DMS 273 treated with DMSO at 0.1 percent for 48 hours (cell line): Measurements from ENCODE around the gene NTN5.
"Not testable (repeated sequence)": the region's sequence is repeated elsewhere in the genome, so short reads cannot be mapped to it uniquely, and the experiment has no call there.

ENCODE experiments used
- DNase-seq: peaks from one replicate; lab custom pipeline; 2025; lab: John Stamatoyannopoulos, UW

NTN5 gene, protein sequence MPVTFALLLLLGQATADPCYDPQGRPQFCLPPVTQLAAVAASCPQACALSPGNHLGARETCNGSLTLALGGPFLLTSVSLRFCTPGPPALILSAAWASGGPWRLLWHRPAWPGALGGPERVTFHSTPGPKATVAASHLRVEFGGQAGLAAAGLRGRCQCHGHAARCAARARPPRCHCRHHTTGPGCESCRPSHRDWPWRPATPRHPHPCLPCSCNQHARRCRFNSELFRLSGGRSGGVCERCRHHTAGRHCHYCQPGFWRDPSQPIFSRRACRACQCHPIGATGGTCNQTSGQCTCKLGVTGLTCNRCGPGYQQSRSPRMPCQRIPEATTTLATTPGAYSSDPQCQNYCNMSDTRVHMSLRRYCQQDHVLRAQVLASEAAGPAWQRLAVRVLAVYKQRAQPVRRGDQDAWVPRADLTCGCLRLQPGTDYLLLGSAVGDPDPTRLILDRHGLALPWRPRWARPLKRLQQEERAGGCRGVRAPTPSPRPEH

GRCh38 chr19:48672994-48673393, at the start of gene NTN5:
NTN5 (minus strand) TSS chr19:48673017; CDS start chr19:48670986, 2,031 bp downstream.
- no peak for DNase-seq

GRCh38 chr19:48722196-48722708, 49.4 kb upstream of the NTN5 start:
- DNase-seq: no peak

- peak; percentile 98 for DNase-seq
Measured at GRCh38 chr19:48720613-48721296, 47.9 kb upstream of the NTN5 start.

DNA sequence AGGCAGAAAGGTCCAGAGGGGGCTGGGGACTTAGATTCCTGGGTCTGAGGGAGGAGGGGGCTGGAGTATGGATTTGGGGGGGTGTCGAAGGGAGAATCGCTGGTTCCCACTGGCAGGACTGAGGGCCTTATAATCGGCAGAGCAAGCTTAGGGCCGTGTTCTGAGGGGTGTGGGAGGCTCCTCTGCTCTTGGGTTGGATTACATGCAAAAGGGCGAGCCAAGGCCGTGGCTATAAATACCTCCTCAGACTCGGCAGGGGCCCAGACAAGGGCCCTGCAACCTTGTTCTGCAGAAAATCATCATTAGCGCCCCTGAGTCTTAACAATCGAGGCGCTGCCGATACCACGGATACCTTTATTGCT, 47.4 kb upstream of the NTN5 start:
- no peak for DNase-seq

- no peak for DNase-seq
Measured at GRCh38 chr19:48719263-48720171, 46.7 kb upstream of the NTN5 start, which contains the start of gene MAMSTR. MAMSTR (minus strand) TSS chr19:48719725; CDS start chr19:48719031, 694 bp downstream.

- DNase-seq: no peak
Measured at GRCh38 chr19:48718711-48719231, 46.0 kb upstream of the NTN5 start.

- not testable (repeated sequence) for DNase-seq
Measured at GRCh38 chr19:48718106-48718505, 45.3 kb upstream of the NTN5 start.

DNA sequence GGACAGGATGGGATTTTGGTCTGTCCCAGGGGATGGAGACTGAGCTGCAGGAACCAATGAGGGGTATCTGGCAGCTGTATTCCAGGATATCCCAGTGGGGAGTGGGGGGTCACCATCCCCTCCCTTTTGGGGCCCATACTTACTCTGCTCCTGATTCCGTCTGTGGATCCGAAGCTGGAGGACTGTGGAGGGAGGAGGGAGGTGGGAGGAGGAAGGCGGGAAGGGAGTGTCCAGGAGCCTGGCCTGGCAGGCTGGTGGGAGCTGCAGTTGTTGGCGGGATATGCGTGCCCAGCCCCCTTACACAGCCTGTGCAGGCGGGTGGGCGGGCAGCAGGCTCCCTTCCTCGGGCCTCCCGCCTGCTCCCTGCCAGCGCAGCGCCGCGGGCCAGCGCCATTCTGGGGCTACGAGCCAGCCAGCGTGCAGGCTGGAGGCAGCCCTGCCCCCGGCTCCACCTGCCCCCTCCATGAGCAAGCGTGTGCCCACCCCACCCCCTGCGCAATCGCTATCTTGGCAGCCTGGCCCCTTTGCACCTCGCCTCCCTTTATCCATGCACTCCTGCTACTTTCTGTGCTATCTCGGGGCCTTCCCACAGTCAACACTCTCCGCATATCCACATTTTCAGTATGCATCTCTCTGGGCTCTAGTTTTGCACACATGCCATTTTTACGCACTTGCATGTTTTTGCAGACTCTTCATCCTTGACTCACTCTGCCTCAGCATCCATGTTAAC, 43.9 kb upstream of the NTN5 start:
- peak; percentile 87 for DNase-seq

DNA sequence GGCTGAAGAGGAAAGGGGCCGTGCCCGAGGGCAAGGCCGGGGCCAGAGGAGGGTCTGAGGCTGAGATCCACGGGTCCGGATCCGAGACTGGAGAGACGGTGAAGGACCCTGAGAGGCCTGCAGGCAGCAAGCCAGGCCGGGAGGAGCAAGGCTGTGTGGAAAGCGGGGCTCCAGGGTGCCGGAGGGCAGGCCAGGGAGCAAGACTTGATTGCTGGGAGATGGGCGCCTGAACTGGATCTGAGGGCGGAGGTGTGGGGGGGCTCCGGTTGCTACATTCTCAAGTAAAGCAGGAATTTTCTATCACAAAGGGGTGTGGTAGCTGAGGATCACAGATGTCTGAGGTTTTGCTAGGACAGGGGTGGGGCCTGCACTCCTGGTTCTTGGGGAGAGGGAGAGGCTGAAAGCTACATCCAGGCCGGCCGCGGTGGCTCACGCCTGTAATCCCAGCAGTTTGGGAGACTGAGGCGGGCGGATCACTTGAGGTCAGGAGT, 42.9 kb upstream of the NTN5 start:
- peak; percentile 62 for DNase-seq

DNA sequence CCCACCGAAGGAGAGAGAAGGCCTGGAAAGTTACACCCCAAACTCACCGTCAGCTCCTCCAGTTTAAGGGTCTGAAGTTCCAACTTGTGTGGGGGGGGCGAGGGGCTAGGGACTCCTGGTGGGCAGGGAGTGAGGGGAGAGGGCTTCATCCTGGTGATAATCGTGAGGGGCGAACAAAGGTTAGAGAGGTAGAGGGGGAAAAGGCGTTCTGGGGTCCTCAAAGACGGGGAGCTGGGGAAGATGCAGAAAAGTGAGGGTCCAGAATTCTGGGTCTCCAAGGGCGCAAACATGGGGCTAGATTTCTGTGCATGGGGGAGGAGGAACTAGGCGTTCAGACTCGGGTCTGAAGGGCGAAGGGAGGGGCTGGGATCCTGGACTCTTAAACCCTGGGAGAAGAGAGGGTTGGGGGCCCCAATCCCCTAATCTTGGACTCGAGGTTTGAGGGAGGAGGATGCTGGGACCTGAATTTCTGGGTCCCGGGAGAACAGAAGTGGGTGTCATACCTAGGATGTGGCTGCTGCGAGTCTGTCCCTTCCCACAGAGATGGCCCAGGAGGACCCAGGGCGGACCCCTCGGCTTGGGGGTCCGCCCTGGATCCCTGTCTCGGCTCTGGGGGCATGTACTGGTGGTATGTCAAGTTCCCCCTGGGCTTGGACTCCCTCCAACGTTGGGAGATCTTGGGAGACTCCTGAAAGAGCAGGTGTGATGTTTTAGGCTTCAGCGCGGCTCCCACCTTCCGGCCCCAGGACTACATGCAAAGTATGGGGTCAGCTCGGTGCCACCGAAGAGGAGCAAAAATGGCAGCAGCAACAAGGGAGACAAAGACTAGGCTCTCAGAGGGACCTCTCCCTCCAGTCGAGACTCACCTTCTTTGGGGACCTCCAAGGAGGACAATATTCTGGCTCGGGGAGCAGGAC, 42.2 kb upstream of the NTN5 start:
- no peak for DNase-seq

GRCh38 chr19:48713864-48714755, 41.3 kb upstream of the NTN5 start:
- DNase-seq: peak; percentile 99

- DNase-seq: no peak
Measured at GRCh38 chr19:48713041-48713863, 40.4 kb upstream of the NTN5 start.

GRCh38 chr19:48711106-48711662, 38.4 kb upstream of the NTN5 start:
- DNase-seq: no peak

DNA sequence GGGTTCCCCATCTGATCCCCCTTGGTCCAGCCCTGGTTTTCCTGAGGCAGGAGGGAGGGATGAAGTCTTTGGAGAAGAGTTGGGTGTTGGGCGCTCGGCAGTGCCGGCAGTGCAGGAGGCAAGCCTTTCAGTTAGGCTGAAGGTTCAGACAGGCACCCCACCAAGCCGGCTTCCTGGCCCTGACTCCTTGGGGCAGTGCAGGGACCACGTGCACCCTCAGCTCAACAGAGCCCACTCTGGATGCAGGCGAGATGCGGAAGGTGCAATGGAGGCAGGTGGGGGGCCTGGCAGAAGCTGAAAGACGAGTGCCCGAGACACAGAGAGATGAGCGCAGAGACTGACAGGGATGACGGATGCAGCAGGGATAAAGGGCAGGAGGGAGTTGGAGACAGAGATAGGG, 35.7 kb upstream of the NTN5 start:
- no peak for DNase-seq

GRCh38 chr19:48705431-48705830, 32.6 kb upstream of the NTN5 start:
- DNase-seq: no peak

DNA sequence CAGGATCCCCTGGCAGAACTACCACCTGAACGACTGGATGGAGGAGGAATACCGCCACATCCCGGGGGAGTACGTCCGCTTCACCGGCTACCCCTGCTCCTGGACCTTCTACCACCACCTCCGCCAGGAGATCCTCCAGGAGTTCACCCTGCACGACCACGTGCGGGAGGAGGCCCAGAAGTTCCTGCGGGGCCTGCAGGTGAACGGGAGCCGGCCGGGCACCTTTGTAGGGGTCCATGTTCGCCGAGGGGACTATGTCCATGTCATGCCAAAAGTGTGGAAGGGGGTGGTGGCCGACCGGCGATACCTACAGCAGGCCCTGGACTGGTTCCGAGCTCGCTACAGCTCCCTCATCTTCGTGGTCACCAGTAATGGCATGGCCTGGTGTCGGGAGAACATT, 30.5 kb upstream of the NTN5 start:
- no peak for DNase-seq

- no peak for DNase-seq
Measured at GRCh38 chr19:48702701-48703100, 29.9 kb upstream of the NTN5 start.
